ENCODE measurements around the gene CYSTM1.

GRCh38 chr5:140186267-140186671, 11.3 kb downstream of the CYSTM1 start:
- TF ChIP-seq CTCF (IDR thresholded peaks at IDR 0.05) (no peak), POLR2A (IDR thresholded peaks at IDR 0.05) (no peak)
